ENCODE results near the gene ABCC9. TPM values are rescaled to one million over a fixed set of nuclear protein-coding genes. Genes with fewer than 3 reads are reported as not detected.

ABCC9 gene
- polyA plus RNA-seq, 1 of the 3 experiments (the other 2 are of a cell fraction) = 0.02 TPM

DNA sequence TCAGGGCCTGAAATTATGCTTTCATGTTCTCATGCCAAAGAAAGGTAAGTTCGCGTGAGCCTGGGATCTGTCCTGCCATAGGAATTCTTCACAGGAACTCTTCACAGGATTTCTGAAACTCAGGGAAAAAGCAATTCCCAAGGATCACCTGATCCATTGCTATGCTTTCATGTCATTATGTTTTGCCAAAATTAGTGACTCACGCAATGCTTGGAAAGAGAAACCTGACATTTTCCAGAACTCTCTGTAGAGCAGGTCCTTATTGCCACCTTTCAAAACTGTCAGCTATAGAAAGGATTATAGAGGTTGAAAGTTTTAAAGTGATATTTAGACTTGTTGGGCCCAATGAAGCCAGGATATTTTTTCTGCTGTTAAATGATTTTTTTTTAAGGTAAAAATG, 160.4 kb downstream of the ABCC9 start:
- Histone ChIP-seq H2AFZ (ENCODE audit: low read depth) (no peak overlapping the region), H3K36me3 (replicated peaks in 1 of 2; ENCODE audit: control insufficient read depth in 1 of 2, insufficient read depth in 2 of 2, low read length in 1 of 2) (no peaks in the 10 kb centered on the region), H3K79me2 (ENCODE audit: insufficient read depth) (no peaks in the 10 kb centered on the region), H3F3A (replicated peaks; ENCODE audit: insufficient read depth) (no peaks in the 10 kb centered on the region), H3K9me3 (no peaks in the 10 kb centered on the region), H3K4me2 (no peak overlapping the region), H4K20me1 (ENCODE audit: insufficient read depth) (no peaks in the 10 kb centered on the region), H3K4me1 (ENCODE audit: control insufficient read depth in 1 of 2, insufficient read depth in 2 of 2, low read depth in 1 of 2, low read length in 1 of 2) (peaks cover 0 to 3% of the 10 kb centered on the region in 2 experiments; a peak in 1 of 4 replicates), H3K4me3 (ENCODE audit: low read depth in 2 of 2, low read length in 1 of 2) (no peak overlapping the region), H3K9ac (no peak overlapping the region), H3K27me3 (ENCODE audit: insufficient read depth) (peaks cover 10% of the 10 kb centered on the region), H3K27ac (ENCODE audit: low read depth in 2 of 2, low read length in 1 of 2) (no peak overlapping the region), H3K9me2 (no peaks in the 10 kb centered on the region)
- TF ChIP-seq EP300 (IDR thresholded peaks at IDR 0.05; ENCODE audit: borderline replicate concordance in 1 of 2, low read depth in 1 of 2, low read length in 1 of 2) = no peak
- no peak for TF ChIP-seq TAF1 (IDR thresholded peaks at IDR 0.05; ENCODE audit: borderline replicate concordance, low read depth, low read length)
- TF ChIP-seq TEAD4 (IDR thresholded peaks at IDR 0.05; ENCODE audit: borderline replicate concordance, insufficient read depth) = no peak
- TF ChIP-seq, protein P1, sequence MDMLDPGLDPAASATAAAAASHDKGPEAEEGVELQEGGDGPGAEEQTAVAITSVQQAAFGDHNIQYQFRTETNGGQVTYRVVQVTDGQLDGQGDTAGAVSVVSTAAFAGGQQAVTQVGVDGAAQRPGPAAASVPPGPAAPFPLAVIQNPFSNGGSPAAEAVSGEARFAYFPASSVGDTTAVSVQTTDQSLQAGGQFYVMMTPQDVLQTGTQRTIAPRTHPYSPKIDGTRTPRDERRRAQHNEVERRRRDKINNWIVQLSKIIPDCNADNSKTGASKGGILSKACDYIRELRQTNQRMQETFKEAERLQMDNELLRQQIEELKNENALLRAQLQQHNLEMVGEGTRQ (IDR thresholded peaks at IDR 0.05; ENCODE audit: borderline replicate concordance, low read depth, low read length) = no peak
- TF ChIP-seq, protein P2, sequence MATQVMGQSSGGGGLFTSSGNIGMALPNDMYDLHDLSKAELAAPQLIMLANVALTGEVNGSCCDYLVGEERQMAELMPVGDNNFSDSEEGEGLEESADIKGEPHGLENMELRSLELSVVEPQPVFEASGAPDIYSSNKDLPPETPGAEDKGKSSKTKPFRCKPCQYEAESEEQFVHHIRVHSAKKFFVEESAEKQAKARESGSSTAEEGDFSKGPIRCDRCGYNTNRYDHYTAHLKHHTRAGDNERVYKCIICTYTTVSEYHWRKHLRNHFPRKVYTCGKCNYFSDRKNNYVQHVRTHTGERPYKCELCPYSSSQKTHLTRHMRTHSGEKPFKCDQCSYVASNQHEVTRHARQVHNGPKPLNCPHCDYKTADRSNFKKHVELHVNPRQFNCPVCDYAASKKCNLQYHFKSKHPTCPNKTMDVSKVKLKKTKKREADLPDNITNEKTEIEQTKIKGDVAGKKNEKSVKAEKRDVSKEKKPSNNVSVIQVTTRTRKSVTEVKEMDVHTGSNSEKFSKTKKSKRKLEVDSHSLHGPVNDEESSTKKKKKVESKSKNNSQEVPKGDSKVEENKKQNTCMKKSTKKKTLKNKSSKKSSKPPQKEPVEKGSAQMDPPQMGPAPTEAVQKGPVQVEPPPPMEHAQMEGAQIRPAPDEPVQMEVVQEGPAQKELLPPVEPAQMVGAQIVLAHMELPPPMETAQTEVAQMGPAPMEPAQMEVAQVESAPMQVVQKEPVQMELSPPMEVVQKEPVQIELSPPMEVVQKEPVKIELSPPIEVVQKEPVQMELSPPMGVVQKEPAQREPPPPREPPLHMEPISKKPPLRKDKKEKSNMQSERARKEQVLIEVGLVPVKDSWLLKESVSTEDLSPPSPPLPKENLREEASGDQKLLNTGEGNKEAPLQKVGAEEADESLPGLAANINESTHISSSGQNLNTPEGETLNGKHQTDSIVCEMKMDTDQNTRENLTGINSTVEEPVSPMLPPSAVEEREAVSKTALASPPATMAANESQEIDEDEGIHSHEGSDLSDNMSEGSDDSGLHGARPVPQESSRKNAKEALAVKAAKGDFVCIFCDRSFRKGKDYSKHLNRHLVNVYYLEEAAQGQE (IDR thresholded peaks at IDR 0.05; ENCODE audit: low read depth, low read length) = no peak
- no peak for TF ChIP-seq CHD2 (IDR thresholded peaks at IDR 0.05; ENCODE audit: low read length, partially characterized antibody)
- TF ChIP-seq POLR2AphosphoS5 (IDR thresholded peaks at IDR 0.05; ENCODE audit: low read depth, low read length) = no peak
- TF ChIP-seq, protein P3, sequence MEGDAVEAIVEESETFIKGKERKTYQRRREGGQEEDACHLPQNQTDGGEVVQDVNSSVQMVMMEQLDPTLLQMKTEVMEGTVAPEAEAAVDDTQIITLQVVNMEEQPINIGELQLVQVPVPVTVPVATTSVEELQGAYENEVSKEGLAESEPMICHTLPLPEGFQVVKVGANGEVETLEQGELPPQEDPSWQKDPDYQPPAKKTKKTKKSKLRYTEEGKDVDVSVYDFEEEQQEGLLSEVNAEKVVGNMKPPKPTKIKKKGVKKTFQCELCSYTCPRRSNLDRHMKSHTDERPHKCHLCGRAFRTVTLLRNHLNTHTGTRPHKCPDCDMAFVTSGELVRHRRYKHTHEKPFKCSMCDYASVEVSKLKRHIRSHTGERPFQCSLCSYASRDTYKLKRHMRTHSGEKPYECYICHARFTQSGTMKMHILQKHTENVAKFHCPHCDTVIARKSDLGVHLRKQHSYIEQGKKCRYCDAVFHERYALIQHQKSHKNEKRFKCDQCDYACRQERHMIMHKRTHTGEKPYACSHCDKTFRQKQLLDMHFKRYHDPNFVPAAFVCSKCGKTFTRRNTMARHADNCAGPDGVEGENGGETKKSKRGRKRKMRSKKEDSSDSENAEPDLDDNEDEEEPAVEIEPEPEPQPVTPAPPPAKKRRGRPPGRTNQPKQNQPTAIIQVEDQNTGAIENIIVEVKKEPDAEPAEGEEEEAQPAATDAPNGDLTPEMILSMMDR (IDR thresholded peaks at IDR 0.05) = no peak
- no peak for TF ChIP-seq EZH2phosphoT487 (IDR thresholded peaks at IDR 0.05; ENCODE audit: borderline replicate concordance, low read depth)
- TF ChIP-seq RFX5 (IDR thresholded peaks at IDR 0.05; ENCODE audit: low read length) = no peak
- TF ChIP-seq SIN3A (IDR thresholded peaks at IDR 0.05; ENCODE audit: borderline replicate concordance, low read depth, low read length) = no peak
- TF ChIP-seq NRF1 (IDR thresholded peaks at IDR 0.05; ENCODE audit: low read depth, low read length) = no peak
- TF ChIP-seq, protein P4, sequence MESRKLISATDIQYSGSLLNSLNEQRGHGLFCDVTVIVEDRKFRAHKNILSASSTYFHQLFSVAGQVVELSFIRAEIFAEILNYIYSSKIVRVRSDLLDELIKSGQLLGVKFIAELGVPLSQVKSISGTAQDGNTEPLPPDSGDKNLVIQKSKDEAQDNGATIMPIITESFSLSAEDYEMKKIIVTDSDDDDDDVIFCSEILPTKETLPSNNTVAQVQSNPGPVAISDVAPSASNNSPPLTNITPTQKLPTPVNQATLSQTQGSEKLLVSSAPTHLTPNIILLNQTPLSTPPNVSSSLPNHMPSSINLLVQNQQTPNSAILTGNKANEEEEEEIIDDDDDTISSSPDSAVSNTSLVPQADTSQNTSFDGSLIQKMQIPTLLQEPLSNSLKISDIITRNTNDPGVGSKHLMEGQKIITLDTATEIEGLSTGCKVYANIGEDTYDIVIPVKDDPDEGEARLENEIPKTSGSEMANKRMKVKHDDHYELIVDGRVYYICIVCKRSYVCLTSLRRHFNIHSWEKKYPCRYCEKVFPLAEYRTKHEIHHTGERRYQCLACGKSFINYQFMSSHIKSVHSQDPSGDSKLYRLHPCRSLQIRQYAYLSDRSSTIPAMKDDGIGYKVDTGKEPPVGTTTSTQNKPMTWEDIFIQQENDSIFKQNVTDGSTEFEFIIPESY (IDR thresholded peaks at IDR 0.05; ENCODE audit: borderline replicate concordance, low read depth) = no peak
- no peak for TF ChIP-seq RAD21 (IDR thresholded peaks at IDR 0.05; ENCODE audit: low read length)
- TF ChIP-seq ELF1 (IDR thresholded peaks at IDR 0.05) = no peak
- TF ChIP-seq FOSL2 (IDR thresholded peaks at IDR 0.05; ENCODE audit: borderline replicate concordance, low read depth) = no peak
- no peak for TF ChIP-seq YY1 (IDR thresholded peaks at IDR 0.05; ENCODE audit: low read depth)
- no peak for TF ChIP-seq RCOR1 (IDR thresholded peaks at IDR 0.05; ENCODE audit: low read length)
- TF ChIP-seq JUND (IDR thresholded peaks at IDR 0.05) = no peak
- TF ChIP-seq, protein P5, sequence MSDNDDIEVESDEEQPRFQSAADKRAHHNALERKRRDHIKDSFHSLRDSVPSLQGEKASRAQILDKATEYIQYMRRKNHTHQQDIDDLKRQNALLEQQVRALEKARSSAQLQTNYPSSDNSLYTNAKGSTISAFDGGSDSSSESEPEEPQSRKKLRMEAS (IDR thresholded peaks at IDR 0.05; ENCODE audit: low read depth) = no peak
- CTCF ChIA-PET = no interaction called here
- WGBS (ENCODE audit: low lambda C conversion rate) = 88% methylated on average over 3 of the region's 3 CpGs
- DNase-seq = no peak
- POLR2A ChIA-PET = no interaction called here
